Measurements from ENCODE around the gene SDE2.
"Not testable (repeated sequence)": the region's sequence is repeated elsewhere in the genome, so short reads cannot be mapped to it uniquely, and the experiment has no call there.

Gene SDE2

DNA sequence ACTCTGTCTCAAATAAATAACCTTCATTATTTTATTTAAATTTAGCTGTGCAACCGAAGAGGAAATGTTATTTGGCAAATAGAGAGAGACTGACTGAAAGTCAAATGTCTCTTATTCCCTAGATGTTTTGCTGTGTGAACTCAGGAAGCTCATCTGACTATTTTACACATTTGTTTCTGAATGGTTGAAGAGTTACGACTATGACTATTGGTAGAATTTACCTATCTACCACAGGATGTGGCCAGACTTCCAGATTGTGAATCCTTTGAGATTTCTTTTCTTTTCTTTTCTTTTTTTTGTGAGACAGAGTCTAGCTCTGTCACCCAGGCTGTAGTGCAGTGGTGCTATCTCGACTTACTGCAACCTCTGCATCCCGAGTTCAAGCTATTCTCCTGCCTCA is 5.3 kb upstream of the SDE2 start:
- no peak for DNase-seq

GRCh38 chr1:226003502-226004170 is 4.5 kb upstream of the SDE2 start:
- no peak for DNase-seq

DNA sequence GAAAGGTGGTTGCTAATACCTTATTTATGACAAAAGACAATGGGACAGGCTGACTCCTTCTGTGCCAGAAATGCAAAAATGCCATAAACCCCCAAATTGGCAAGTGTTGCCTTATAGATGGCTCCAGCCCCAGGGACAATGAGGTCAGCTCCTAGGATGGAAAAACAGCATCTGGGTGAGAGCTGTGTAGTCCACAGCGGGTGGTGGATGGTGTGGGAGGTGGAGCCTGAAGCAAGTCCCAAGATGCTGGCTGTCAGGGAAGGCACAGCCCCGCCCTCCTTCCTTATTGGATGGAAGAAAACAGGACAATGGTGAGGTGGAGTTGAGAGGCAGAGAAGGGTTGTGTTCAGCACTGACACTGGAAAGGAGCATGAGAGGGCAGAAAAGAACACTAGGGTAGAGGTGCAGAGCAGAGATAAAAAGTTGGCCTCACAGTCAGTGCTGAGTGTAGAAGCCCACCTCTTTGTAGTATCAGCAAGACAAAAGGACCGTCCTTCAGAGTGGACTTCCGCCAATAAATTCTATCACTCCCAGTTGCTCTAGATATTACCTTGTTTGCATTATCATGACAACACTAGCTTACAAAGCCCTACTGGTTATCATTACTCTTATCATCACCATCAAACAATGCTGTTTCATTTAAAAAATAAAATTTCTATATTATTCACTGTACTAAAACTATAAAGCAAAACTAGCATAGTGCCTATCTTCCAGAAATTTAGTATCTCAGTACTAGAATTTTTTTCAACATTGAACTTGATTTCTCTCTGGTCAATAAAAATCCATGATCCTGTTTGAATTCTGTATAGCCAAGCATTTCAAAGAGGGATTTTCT is 3.7 kb upstream of the SDE2 start:
- peak; percentile 93 for DNase-seq

GRCh38 chr1:226001963-226002666 is 3.0 kb upstream of the SDE2 start:
- peak; percentile 95 for DNase-seq

- DNase-seq = no peak
Observed at GRCh38 chr1:226001088-226001487, 1.9 kb upstream of the SDE2 start.

DNA sequence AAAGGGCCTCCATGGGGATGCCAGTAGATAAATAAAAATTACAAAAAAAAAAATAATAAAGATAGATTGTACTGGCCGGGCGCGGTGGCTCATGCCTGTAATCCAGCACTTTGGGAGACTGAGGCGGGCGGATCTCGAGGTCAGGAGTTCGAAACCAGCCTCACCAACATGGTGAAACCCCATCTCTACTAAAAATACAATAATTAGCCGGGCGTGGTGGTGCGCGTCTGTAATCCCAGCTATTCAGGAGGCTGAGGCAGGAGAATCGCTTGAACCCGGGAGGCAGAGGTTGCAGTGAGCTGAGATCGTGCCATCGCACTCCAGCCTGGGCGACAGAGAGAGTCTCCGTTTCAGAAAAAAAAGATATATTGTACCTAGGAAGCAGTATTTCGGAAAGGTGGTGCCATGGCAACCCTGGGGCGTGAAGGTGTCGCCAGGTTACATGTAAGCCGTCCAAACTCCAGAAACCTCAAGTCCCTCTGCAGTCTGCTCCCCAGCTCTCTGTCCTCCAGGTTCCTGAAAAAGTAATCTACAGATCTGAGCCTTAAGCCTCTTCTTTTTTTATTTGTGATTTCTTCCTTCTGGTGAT is 1.4 kb upstream of the SDE2 start:
- DNase-seq = not testable (repeated sequence)

DNA sequence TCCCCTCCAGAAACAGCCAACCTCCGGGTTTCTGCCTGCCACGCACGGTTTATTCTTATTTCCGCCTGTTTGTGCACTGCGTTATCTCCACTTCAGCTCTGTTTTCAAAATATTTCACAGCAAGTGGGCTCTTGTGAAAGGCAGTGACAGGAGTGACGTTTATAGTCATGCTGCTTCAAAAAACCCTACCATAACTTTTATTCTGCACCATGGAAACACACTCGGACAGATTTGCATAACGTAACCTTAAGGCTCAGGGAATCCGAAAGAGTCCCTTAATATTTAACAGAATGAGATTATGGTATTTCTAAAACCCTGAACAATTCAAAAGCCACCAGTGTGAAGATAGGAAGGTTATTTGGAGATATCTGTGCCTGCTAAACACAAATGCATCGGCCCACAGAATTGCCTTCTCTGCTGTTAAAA is 782 bp upstream of the SDE2 start:
- DNase-seq = no peak

DNA sequence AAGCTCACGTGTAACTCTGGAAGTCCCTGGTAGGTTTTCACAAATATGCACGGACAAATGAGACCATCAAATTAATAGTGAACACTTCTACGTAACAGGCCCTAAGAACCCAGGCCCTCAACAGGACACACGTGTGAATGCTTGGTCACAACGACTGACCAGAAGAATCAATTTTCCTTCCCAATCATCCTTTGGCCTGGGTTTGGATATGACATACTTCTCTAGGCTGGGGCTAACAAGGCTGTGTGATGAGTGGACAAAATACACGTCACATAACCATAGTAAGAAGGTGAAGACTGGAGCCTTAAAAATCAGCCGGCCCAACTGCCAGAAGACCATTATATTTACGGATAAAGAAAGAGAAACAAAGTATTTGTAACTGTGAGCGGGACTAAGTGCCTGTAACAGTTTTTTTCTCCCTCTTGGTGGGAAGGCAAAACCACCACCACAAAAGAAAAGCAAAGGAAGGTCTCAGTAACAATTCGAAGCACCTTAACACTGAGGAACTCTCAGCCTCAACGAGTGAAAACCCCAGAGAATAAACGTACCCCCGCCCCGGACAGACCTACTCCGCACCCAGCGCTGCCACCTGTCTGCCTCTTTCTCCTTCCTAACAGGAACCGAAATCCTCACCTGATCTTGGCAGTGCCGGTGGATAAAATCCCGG is 450 bp downstream of the SDE2 start:
- DNase-seq = no peak

- DNase-seq = no peak
Observed at GRCh38 chr1:225996946-225997545, 2.1 kb downstream of the SDE2 start.

DNA sequence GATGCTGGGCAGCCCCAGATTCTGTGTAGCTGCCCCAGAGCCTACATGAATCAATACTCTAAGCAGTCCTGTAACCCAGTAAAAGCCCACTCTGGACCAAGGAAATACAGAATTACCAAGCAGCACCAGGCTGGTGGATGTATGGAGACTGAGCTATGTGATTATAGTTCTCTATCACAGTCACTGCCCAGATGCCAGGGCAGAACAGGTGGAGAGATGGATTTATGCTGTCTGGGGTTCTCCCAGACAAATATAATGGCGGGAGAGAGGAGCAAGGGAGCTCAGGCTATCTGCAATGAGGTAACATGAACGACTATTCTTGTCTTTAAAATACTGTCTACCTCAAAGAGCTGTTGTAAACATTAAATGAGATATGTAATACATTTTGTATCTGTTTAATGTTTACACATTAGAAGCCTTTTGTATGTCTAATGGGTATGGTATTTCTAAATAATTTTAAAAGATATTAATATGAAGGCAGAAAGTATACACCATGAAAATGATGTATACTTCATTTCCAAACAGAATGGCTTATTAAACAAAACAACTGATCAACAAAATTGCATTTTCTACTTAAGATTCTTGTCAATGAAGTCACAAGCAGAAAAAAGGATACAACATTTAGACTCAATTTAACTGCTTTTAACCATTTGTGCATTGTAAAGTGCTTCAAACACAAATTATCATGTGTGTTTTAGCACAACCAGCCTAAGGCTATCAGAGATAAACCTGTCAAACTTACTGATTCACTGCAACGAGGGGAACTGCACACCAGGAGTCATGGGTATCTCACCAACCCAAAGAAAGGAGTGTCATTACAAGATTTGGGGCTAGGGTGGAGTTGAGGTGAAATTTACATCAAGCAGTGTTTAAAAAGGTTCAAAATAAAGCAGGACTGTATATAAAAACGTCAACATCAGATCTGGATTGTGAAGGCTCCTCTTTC is 3.0 kb downstream of the SDE2 start:
- no peak for DNase-seq

DNA sequence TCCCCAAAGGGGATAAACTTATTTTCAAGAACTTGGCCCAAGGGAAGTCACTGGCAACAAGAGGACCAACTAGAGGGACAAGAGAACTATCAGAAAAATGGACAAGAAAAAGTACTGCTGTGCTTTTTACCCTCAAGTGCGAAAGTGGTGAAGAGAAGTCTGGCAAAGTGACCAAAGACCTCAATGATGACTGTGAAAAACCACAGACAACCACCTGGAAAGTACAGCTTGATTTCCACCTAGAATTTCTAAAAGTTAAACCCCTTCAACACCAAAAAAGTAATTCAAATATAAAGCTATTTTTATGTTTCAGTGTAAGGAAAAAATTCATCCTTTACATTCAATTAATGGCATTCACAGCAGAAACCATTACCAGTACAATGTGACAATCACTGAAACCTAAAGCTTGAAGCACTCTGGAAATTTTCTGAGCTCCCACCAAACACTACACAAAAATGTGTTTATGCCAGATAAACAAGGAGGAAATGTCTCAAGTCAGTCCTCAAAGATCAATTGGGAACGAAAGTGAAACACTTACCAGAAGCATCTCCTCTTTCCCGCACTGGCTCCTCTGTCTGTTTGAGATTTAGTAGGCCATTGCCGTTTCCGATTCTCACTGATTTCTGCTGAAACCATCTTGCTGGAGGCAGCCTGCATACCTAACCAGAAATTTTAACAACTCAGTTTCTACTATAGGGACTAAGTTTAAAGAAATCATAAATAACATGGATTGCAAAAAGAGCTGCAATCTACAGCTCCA is 8.3 kb downstream of the SDE2 start:
- no peak for DNase-seq

DNA sequence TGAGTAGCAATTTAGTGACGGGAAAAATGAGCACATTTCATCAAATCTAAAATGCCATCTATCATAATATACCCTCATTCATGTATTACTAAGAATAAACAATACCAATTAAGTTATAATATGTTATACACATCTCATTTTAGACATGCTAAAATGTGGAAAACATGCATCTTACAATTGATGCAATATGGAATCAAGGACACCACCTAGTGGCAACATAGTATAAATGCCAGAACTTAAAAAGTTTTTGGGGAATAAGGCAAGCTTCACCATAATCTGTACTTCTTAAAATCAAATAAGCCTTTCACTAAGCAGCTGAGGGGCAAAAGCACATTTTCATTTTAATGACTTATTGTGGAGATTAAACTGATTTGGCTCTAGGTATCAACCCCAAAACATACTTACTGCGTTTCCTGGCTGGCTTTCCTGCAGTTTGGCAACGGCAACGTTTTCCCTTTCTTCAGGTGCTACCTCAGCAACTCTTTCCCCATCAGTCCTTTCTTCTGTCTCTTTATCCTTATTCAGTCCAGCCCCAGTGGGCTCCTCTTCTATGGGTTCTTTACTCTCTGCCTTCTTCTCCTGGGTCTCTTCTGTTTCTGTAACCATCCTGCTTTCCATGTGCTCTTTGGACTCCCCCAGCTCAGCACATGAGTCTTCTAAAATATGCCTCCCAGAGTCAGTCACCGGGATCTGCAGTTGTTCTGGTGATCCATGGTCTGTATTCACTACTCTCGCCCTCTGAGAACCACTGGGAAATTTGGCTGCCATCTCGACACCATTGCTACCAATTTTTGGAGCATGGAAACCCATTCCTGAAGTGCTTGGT is 11.4 kb downstream of the SDE2 start:
- no peak for DNase-seq

DNA sequence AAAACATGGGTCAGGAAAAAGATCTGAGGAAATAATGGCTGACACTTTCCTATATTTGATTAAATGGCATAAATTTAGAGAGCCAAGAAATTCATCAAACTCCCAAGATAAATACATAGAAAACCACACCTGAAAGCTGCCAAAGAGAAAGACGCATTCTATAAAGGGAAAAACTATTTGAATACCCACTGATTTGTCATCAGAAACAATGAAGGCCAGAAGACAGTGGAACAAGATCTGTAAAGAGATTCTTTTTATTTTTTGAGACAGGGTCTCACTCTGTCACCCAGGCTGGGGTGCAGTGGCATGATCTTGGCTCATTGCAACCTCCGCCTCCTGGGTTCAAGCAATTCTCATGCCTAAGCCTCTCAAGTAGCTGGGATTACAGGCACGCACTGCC is 17.4 kb downstream of the SDE2 start:
- DNase-seq = no peak

- DNase-seq = peak; percentile 69
Observed at GRCh38 chr1:225980005-225980836, 18.9 kb downstream of the SDE2 start.

DNA sequence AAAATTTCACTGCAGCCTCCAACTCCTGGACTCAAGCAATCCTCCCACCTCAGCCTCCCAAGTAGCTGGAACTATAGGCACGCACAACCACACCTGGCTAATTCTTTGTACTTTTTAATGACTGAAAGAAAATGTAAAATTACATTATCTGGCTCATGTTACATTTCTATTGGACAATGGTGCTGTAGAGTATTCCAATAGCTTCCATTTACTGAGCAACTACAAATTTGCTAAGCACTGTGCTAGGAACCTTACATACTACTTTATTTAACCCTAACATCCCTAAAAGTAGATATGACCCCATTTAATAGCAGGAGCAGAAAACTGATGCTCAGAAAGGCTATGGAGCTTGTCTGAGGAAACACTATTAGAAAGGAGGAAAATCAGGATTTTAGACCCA is 19.7 kb downstream of the SDE2 start:
- no peak for DNase-seq

GRCh38 chr1:225977937-225978748 is 21.0 kb downstream of the SDE2 start:
- no peak for DNase-seq

- not testable (repeated sequence) for DNase-seq
Observed at GRCh38 chr1:225975146-225975545, 24.0 kb downstream of the SDE2 start.

DNA sequence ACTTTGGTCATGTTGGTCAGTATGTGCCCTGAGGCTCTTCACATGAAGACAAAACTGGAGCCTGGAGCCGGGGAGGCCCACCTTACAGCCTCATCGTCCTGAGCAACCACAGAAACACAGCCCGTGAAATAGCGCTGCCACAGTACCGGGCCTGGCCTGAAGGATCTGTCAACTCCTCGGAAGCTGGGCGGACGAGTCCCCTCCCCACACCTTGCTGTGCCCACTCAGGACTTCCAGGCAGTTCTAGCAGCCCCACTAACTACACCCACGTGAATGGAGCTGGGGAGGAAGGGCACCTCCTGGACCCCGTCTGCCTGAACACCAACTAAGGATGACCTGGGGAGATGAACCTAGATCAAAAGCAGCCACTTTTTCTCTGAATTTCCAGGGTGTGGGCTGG is 24.7 kb downstream of the SDE2 start:
- DNase-seq = no peak

Measured in DMS153 (cell line).